ENCODE measurements around the gene NELFB.

NELFB gene

DNA sequence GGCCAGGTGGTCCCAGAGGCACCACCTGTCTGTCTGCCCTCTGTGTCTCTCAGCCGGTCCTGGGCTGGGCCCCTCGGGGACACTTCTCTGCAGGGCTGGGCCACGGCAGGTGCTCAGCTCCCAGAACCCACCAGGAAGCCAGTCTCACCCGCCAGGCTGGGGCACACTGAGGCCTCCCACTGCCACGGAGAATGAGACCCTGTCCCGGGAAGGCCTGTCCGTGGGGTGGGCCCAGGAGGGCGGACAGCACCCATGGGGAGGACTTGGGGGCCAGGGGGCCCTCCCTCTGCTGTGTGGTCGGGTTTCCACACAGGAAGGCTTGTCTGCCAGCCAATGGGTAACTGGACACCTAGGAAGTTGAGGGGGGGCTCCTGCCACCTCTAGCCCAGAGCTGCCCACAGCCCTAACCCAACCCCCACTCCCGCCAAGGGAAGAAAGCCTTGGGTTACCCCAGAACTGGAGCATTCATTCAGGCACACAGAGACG, 18.1 kb upstream of the NELFB start:
- TF ChIP-seq ZBTB7A (IDR thresholded peaks at IDR 0.05; ENCODE audit: low read depth) = no peak
- TF ChIP-seq NFIC (IDR thresholded peaks at IDR 0.05) = 0 out of 2 replicates have a peak, but pooled peaks have one; percentile 3
- no peak for TF ChIP-seq RAD21 (IDR thresholded peaks at IDR 0.05; ENCODE audit: low read depth)
- 0 out of 2 replicates have a peak, but pooled peaks have one; percentile 7 for TF ChIP-seq FOXM1 (IDR thresholded peaks at IDR 0.05; ENCODE audit: borderline replicate concordance, low read depth)
- no peak for TF ChIP-seq TEAD4 (IDR thresholded peaks at IDR 0.05)

DNA sequence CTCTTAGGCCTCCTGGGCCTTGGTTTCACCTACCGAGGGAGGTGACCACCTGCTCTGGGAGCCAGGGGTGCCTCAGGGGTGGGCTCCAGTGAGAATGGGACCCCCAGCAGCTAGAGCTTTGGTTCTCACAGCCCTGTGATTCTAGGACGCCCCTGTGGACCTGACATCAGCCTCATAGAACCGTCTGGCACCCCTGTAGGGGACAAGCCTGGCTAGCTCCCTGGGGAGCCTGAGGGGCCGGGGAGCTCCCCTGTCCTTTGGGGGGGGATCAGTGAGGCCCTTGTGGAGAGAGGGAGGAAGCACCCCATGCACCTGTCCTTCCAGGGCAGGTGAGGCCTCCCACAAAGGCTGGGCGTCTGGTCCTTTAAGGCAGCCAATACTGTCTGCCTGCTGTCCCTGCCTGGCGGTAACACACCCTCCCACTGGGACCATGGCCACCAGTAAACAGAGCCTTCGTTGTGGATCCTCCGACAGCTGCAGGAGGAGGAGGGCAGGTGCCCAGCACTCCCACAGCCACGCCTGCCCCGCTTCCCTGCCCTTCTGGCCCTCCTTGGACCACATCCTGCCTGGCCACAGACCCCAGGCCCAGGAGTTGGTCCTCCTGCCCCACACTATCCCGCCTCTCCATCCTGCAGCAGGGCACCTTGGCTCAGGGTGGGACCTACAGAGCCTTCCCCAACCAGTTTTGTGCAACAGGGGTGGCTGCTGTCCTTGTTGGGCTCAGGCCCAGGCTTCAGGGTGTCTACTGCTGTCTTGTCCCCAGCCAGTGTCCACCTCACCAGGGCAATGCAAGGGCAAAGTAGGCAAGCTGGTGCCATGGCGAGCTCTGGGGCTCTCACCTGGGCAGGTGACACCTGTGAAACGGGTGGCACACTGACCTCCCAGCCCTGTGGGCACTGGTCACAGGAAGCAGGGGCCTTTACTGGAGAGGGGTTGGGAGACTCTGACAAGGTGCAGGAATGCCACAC, 17.1 kb upstream of the NELFB start:
- TF ChIP-seq, protein P1, sequence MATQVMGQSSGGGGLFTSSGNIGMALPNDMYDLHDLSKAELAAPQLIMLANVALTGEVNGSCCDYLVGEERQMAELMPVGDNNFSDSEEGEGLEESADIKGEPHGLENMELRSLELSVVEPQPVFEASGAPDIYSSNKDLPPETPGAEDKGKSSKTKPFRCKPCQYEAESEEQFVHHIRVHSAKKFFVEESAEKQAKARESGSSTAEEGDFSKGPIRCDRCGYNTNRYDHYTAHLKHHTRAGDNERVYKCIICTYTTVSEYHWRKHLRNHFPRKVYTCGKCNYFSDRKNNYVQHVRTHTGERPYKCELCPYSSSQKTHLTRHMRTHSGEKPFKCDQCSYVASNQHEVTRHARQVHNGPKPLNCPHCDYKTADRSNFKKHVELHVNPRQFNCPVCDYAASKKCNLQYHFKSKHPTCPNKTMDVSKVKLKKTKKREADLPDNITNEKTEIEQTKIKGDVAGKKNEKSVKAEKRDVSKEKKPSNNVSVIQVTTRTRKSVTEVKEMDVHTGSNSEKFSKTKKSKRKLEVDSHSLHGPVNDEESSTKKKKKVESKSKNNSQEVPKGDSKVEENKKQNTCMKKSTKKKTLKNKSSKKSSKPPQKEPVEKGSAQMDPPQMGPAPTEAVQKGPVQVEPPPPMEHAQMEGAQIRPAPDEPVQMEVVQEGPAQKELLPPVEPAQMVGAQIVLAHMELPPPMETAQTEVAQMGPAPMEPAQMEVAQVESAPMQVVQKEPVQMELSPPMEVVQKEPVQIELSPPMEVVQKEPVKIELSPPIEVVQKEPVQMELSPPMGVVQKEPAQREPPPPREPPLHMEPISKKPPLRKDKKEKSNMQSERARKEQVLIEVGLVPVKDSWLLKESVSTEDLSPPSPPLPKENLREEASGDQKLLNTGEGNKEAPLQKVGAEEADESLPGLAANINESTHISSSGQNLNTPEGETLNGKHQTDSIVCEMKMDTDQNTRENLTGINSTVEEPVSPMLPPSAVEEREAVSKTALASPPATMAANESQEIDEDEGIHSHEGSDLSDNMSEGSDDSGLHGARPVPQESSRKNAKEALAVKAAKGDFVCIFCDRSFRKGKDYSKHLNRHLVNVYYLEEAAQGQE (IDR thresholded peaks at IDR 0.05; ENCODE audit: low read depth) = no peak
- TF ChIP-seq CREB1 (IDR thresholded peaks at IDR 0.05; ENCODE audit: low read depth) = no peak
- TF ChIP-seq EGR1 (IDR thresholded peaks at IDR 0.05) = no peak
- peak; percentile 49; the same call in 1 of the 2 replicates for TF ChIP-seq ZBTB7A (IDR thresholded peaks at IDR 0.05; ENCODE audit: low read depth)

DNA sequence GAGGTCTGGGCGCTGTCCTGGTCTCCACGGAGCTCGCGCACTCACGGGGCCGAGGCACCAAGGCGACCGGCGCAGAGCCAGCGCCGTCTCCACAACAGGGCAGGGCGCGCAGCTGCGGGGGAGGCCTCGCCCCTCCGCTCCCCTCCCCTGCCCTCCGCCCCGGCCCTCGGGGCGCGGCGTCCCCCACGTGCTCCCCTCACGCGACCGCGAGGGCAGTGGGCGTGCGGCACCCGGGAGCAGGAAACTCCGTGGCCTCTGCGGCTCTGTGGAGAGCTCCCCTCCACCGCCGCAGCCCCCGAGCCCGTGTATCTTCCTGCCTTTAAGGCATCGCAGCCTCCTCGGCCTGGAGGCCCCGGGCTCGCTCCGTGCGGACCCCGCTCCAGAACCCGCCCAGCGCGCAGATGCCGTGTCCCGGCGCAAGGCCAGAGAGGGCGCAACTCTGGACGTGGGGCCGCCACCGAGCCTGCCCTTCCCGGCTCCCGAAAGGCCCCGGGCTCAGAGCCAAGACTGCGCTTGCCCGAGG, 14.7 kb upstream of the NELFB start:
- TF ChIP-seq TAF1 (IDR thresholded peaks at IDR 0.05; ENCODE audit: low read depth) (peak; percentile 25; the same call in 1 of the 2 replicates), EGR1 (IDR thresholded peaks at IDR 0.05) (peak; percentile 51), TEAD4 (IDR thresholded peaks at IDR 0.05) (no peak), YY1 (IDR thresholded peaks at IDR 0.05; ENCODE audit: low read depth) (no peak), FOXM1 (IDR thresholded peaks at IDR 0.05; ENCODE audit: borderline replicate concordance, low read depth) (no peak), EP300 (IDR thresholded peaks at IDR 0.05; ENCODE audit: borderline replicate concordance) (0 out of 2 replicates have a peak, but pooled peaks have one; percentile 28), CREB1 (IDR thresholded peaks at IDR 0.05; ENCODE audit: low read depth) (no peak), CEBPB (IDR thresholded peaks at IDR 0.05) (no peak), ZBTB7A (IDR thresholded peaks at IDR 0.05; ENCODE audit: low read depth) (peak; percentile 89), TCF12 (IDR thresholded peaks at IDR 0.05; ENCODE audit: low read depth) (peak; percentile 52; the same call in 1 of the 2 replicates), NFIC (IDR thresholded peaks at IDR 0.05) (peak; percentile 71; the same call in 1 of the 2 replicates), RAD21 (IDR thresholded peaks at IDR 0.05; ENCODE audit: low read depth) (no peak)
- TF ChIP-seq, protein P2, sequence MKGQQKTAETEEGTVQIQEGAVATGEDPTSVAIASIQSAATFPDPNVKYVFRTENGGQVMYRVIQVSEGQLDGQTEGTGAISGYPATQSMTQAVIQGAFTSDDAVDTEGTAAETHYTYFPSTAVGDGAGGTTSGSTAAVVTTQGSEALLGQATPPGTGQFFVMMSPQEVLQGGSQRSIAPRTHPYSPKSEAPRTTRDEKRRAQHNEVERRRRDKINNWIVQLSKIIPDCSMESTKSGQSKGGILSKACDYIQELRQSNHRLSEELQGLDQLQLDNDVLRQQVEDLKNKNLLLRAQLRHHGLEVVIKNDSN (IDR thresholded peaks at IDR 0.05) = peak; percentile 77
- TF ChIP-seq, protein P3, sequence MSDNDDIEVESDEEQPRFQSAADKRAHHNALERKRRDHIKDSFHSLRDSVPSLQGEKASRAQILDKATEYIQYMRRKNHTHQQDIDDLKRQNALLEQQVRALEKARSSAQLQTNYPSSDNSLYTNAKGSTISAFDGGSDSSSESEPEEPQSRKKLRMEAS (IDR thresholded peaks at IDR 0.05) = peak; percentile 96
- TF ChIP-seq, protein P1 (IDR thresholded peaks at IDR 0.05; ENCODE audit: low read depth) = no peak

DNA sequence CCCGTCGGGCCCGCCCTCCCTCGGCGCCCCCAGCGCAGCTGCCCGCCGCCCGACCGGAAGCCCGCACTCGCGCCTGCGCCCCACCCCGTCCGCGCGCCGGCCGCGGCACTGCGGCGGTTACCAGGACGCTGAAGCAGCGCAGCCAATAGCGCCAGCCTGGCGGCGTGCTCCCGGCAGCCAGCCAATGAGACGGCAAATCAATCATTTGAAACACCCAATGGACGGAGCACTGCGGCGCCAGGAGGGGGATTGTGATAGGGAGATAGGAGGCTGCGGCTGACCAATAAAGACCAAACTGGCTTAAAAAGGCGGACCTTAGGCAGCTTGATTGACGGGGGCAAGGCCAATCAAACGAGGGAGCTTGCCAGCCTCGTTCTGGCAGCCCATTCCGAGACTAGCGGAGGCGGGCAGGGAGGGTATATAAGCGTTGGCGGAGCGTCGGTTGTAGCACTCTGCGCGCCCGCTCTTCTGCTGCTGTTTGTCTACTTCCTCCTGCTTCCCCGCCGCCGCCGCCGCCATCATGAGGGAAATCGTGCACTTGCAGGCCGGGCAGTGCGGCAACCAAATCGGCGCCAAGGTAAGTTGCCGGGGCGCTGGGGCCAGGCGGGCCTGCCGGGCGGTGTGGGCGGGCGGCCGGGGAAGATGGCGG, 14.2 kb upstream of the NELFB start, which contains the start of gene TUBB4B:
Gene TUBB4B, plus strand, starts transcription at position 447 of the 649 bp plus-strand sequence. Its CDS starts 74 bp downstream, at position 521.
- TF ChIP-seq, protein P2 (IDR thresholded peaks at IDR 0.05) = peak; percentile 45
- TF ChIP-seq, protein P1 (IDR thresholded peaks at IDR 0.05; ENCODE audit: low read depth) = no peak
- TF ChIP-seq TCF12 (IDR thresholded peaks at IDR 0.05; ENCODE audit: low read depth) (peak; percentile 43; the same call in 1 of the 2 replicates), NFIC (IDR thresholded peaks at IDR 0.05) (0 out of 2 replicates have a peak, but pooled peaks have one; percentile 23), TEAD4 (IDR thresholded peaks at IDR 0.05) (peak; percentile 73), TAF1 (IDR thresholded peaks at IDR 0.05; ENCODE audit: low read depth) (peak; percentile 98), YY1 (IDR thresholded peaks at IDR 0.05; ENCODE audit: low read depth) (peak; percentile 95), EP300 (IDR thresholded peaks at IDR 0.05; ENCODE audit: borderline replicate concordance) (peak; percentile 60; the same call in 1 of the 2 replicates), CREB1 (IDR thresholded peaks at IDR 0.05; ENCODE audit: low read depth) (no peak; the same call in 1 of the 2 replicates), RAD21 (IDR thresholded peaks at IDR 0.05; ENCODE audit: low read depth) (no peak), EGR1 (IDR thresholded peaks at IDR 0.05) (peak; percentile 80), FOXM1 (IDR thresholded peaks at IDR 0.05; ENCODE audit: borderline replicate concordance, low read depth) (peak; percentile 93), ZBTB7A (IDR thresholded peaks at IDR 0.05; ENCODE audit: low read depth) (no peak), CEBPB (IDR thresholded peaks at IDR 0.05) (no peak)
- TF ChIP-seq, protein P3 (IDR thresholded peaks at IDR 0.05) = peak; percentile 40; the same call in 1 of the 2 replicates
